Right lobe of liver (tissue), 6 donors: Measurements from ENCODE around the gene FAM83C. TPM values are rescaled to one million over a fixed set of nuclear protein-coding genes. Genes with fewer than 3 reads are reported as not detected.

Experiments
- ATAC-seq, 4 donors: fragments of 200-7000 bp; cut with Tn5 transposase; one replicate each; pipeline ENCODE4 v1.9.1; 2020; ENCODE audit warnings: mild to moderate bottlenecking in 4 of 4, moderate library complexity in 4 of 4
- DNase-seq, 3 donors: peaks; one replicate each; pipeline ENCODE4 v3.0.0-alpha.2; 2020
- H3K27ac ChIP-seq, 3 donors: fragments of 200-600 bp; one replicate each; pipeline ENCODE4 v1.8.0; 2022
- H3K27me3 ChIP-seq, 2 donors: fragments of 200-600 bp; one replicate each; pipeline ENCODE4 v1.8.0; 2022
- H3K36me3 ChIP-seq, 4 donors: fragments of 200-600 bp; sonication (generic) in 1 of 4; one replicate each; pipeline versions ENCODE4 v1.5.1 to v1.8.0; 2017 to 2022; ENCODE audit warnings: control low read depth in 1 of 4
- H3K4me1 ChIP-seq, 4 donors: fragments of 200-600 bp; sonication (generic) in 1 of 4; one replicate each; pipeline versions ENCODE4 v1.5.1 to v1.8.0; 2017 to 2022; ENCODE audit warnings: control low read depth in 1 of 4
- H3K4me3 ChIP-seq, 3 donors: fragments of 200-600 bp; one replicate each; pipeline ENCODE4 v1.8.0; 2022
- H3K9me3 ChIP-seq, 4 donors: fragments of 200-600 bp; sonication (generic) in 1 of 4; one replicate each; pipeline versions ENCODE4 v1.5.1 to v1.8.0; 2017 to 2022; ENCODE audit warnings: control low read depth in 1 of 4
- POLR2A ChIP-seq: fragments of 450-650 bp; IDR thresholded peaks from one replicate; pipeline ENCODE4 v1.6.1; 2017; ENCODE audit warnings: antibody characterized with exemption, mild to moderate bottlenecking
- WGBS: methylation state at CpG from one replicate; pipeline ENCODE4 v1.1.6; 2018; ENCODE audit warnings: low coverage, low lambda C conversion rate; ENCODE audit not compliant: insufficient coverage; ENCODE audit errors: missing lambda C conversion rate; 5-methylcytosine and 5-hydroxymethylcytosine counted together
- intact Hi-C, 2 donors: fragments of 100-400 bp; cut with DNase I; formaldehyde crosslinking; loops; one replicate each; pipeline versions ENCODE4 v1.11.2 to v1.14.1; 2022
- total RNA-seq, 6 experiments: library from RNA; depleted of rRNA in 2 of 6; stranded (reverse); fragments of >200 nt in 2 of 6; fragmentation: NEBNext Ultra II Directional in 3 of 6; extraction: Animal tissue kit (Norgen Biotek cat#: 25700) in 3 of 6; gene quantifications; one replicate each; pipeline versions ENCODE4 v1.1.0 to v1.2.4, GENCODE V29; 2016 to 2023
- TF ChIP-seq, protein P1 (sequence below), 4 donors: fragments of 200-600 bp in 3 of 4; fragments of 450-650 bp in 1 of 4; IDR thresholded peaks; one replicate each; pipeline versions ENCODE4 v1.5.1 to v1.8.0; 2016 to 2022; ENCODE audit warnings: antibody characterized with exemption in 4 of 4, mild to moderate bottlenecking in 2 of 4
- donor health status: DM: no; HTN: yes; CAD: no.
- donor health status: DM: no; HTN: no; CAD: no.
- donor health status: DM: no; HTN: no; CAD: no.
- donor health status: DM: no; HTN: yes; CAD: no.
- donor health status: DM: no; HTN: yes; CAD: no.

The FAM83C gene
- total RNA-seq, 6 experiments from 2014 or later = not detected

DNA sequence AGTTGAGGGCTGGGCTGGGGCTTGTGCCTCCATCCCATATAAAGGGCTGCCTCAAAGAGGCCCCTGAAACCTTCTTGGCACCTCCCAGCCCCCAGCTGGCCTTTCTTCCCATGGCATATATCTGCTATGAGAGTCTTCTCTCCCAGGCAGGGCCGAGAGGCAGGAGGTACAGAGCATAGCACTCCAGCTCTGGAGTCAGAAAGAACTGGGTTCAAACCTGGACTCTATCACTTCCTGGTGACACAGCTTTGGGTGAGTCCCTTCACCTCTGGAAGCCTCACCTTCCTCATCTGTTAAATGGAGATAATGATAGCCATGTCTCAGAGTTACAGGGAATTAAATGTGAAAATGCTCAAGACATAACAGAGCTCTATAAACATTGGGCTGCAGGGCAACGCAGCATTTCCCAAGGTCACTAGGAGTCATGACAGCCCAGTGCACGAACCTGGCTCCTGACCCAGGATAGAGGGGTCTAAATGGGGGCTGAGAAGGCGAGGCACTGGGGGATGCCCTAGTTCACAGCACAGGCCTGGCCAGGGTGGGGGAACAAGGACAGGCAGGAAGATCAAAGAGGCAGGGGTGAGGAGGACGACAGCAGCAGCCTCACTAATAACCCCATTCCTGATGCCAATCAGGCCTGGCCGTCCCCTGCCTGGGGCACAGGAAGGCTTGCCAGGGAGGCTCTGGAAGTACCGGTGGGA, 1.9 kb downstream of the FAM83C start:
- Histone ChIP-seq H3K9me3 (no peaks in the 10 kb centered on the region), H3K27me3 (no peaks in the 10 kb centered on the region), H3K36me3 (no peaks in the 10 kb centered on the region), H3K27ac (no peak overlapping the region), H3K4me1 (peaks cover 0 to 18% (median 7%) of the 10 kb centered on the region in 4 donors), H3K4me3 (no peak overlapping the region)
- no peak for ATAC-seq
- intact Hi-C loops = no loop called here
- WGBS = 75% methylated on average over 2 of the region's 7 CpGs
- no peak for TF ChIP-seq POLR2A
- TF ChIP-seq, protein P1, sequence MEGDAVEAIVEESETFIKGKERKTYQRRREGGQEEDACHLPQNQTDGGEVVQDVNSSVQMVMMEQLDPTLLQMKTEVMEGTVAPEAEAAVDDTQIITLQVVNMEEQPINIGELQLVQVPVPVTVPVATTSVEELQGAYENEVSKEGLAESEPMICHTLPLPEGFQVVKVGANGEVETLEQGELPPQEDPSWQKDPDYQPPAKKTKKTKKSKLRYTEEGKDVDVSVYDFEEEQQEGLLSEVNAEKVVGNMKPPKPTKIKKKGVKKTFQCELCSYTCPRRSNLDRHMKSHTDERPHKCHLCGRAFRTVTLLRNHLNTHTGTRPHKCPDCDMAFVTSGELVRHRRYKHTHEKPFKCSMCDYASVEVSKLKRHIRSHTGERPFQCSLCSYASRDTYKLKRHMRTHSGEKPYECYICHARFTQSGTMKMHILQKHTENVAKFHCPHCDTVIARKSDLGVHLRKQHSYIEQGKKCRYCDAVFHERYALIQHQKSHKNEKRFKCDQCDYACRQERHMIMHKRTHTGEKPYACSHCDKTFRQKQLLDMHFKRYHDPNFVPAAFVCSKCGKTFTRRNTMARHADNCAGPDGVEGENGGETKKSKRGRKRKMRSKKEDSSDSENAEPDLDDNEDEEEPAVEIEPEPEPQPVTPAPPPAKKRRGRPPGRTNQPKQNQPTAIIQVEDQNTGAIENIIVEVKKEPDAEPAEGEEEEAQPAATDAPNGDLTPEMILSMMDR (IDR thresholded peaks at IDR 0.05) = no peak
- no peak for DNase-seq

GRCh38 chr20:35288325-35289060, 3.7 kb downstream of the FAM83C start:
- peaks cover 0 to 21% (median 9%) of the 10 kb centered on the region in 4 donors for H3K4me1 ChIP-seq
- H3K9me3 ChIP-seq = no peaks in the 10 kb centered on the region
- ATAC-seq = no peak
- intact Hi-C loops = no loop called here
- no peaks in the 10 kb centered on the region for H3K36me3 ChIP-seq
- no peak overlapping the region for H3K27ac ChIP-seq
- H3K27me3 ChIP-seq = no peaks in the 10 kb centered on the region
- TF ChIP-seq, protein P1 (IDR thresholded peaks at IDR 0.05) = no peak
- no peak for TF ChIP-seq POLR2A
- H3K4me3 ChIP-seq = no peak overlapping the region
- DNase-seq = no peak
- WGBS = 80% methylated on average over 2 of the region's 19 CpGs

- 75% methylated on average over 4 of the region's 28 CpGs for WGBS
- TF ChIP-seq POLR2A = no peak
- TF ChIP-seq, protein P1 (IDR thresholded peaks at IDR 0.05) = no peak
- H3K27me3 ChIP-seq = no peaks in the 10 kb centered on the region
- no peak for DNase-seq
- H3K4me1 ChIP-seq = peaks cover 0 to 27% (median 11%) of the 10 kb centered on the region in 4 donors
- intact Hi-C loops = no loop called here
- ATAC-seq = no peak
- H3K36me3 ChIP-seq = no peaks in the 10 kb centered on the region
- no peaks in the 10 kb centered on the region for H3K9me3 ChIP-seq
- no peak overlapping the region for H3K27ac ChIP-seq
- no peak overlapping the region for H3K4me3 ChIP-seq
Observed at GRCh38 chr20:35287509-35288324, 4.5 kb downstream of the FAM83C start.

DNA sequence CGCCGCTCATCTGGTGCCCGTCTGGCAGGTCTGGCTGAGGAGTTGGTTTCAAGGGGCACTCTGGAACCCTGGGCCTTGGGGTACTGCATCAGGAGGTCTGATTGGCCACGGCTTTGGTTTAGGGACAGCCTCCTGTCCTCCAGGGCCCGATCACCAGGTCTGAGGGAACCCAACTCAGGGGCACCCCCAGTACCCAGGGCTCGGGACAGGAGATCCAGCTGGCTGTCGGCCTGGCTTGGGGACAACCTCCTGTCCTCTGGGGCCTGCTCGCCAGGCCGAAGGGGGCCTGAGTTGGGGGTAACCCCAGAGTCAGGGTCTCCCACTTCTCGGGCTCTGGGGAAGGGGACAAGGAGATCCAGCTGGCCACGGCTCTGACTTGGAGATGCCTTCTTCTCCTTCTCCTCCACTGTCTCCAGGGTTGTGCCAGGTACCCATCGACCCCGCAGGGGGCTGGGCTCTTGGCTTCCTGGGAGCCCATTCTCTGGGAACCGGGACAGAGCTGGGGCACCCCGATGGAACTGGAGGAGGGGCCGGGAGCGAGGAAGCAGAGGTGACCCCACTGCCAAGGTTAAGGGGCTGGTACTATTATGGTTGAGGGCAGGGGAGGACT, 5.2 kb downstream of the FAM83C start:
- no peaks in the 10 kb centered on the region for H3K27me3 ChIP-seq
- no peak for DNase-seq
- H3K9me3 ChIP-seq = no peaks in the 10 kb centered on the region
- peaks cover 0 to 6% (median 0%) of the 10 kb centered on the region in 4 donors for H3K36me3 ChIP-seq
- no peak for ATAC-seq
- peaks cover 0 to 27% (median 13%) of the 10 kb centered on the region in 4 donors for H3K4me1 ChIP-seq
- TF ChIP-seq POLR2A = no peak
- TF ChIP-seq, protein P1 (IDR thresholded peaks at IDR 0.05) = no peak
- intact Hi-C loops = no loop called here
- H3K27ac ChIP-seq = peak overlapping the region in 2 of 3 donors; percentile 55 to 84
- H3K4me3 ChIP-seq = no peak overlapping the region
- WGBS = 100% methylated on average over 1 of the region's 17 CpGs
